COR-L47 (cell line): ENCODE data around the gene MCM8.

Experiments used
- DNase-seq: peaks from one replicate; lab custom pipeline; 2025; lab: John Stamatoyannopoulos, UW

The MCM8 gene

GRCh38 chr20:5947276-5947675, 3.2 kb upstream of the MCM8 start:
- no peak for DNase-seq

DNA sequence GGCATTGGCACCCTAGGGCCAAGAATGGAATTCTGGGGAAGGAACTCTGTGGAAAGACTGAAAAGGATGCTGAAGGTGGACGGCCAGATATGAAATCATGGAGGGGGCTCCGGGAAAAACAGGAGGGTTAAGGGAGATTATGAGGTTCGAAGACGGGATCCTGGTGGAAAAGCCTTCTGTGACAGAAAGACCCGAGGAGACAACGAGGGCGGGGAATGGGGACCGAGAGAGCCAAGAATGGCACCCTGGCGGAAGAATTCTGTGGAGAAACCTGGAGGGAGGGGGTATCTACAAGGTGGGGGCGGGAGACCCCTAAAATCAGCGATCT, 545 bp upstream of the MCM8 start:
- DNase-seq = no peak

DNA sequence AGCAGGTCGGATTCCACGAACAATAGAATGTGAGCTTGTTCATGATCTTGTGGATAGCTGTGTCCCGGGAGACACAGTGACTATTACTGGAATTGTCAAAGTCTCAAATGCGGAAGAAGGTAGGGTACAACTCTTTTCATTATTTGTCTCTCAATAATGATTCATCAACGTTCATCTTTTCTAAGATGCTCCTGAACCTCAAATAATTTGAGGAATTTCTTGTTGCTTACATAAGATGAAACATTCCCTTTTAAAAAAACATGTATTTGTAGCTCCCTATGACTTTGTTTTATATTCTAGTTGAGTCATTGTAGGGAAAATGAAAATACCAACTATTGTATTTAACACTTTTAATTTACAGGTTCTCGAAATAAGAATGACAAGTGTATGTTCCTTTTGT, 17.0 kb downstream of the MCM8 start:
- DNase-seq = no peak

GRCh38 chr20:5968462-5968861, 18.0 kb downstream of the MCM8 start:
- no peak for DNase-seq

DNA sequence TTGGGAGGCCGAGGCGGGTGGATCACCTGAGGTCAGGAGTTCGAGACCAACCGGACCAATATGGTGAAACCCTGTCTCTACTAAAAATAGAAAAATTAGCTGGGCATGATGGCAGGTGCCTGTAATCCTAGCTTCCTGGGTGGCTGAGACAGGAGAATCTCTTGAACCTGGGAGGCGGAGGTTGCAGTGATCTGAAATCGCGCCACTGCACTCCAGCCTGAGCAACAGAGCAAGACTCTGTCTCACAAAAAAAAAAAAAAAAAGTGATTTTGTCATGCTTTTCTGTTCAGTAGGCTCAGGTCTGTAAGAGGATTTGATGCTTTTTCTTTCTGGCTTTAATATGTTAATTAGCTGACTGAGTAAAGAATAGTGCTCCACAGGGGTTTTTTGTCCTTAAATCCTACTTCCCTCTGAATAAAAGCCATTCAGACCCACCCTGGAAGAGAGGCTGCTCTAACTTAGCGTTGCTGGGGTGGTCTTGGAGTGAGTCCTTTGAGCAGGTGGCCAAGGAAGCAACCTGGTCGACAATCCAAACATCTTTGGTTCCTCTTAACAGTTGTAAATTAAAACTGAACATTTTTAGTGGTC, 19.0 kb downstream of the MCM8 start:
- DNase-seq = no peak

- DNase-seq = no peak
These were observed 19.5 kb downstream of the MCM8 start for GRCh38 chr20:5969940-5970339.

- no peak for DNase-seq
These were observed 19.9 kb downstream of the MCM8 start for GRCh38 chr20:5970381-5970780.

GRCh38 chr20:5971203-5971602, 20.8 kb downstream of the MCM8 start:
- no peak for DNase-seq

DNA sequence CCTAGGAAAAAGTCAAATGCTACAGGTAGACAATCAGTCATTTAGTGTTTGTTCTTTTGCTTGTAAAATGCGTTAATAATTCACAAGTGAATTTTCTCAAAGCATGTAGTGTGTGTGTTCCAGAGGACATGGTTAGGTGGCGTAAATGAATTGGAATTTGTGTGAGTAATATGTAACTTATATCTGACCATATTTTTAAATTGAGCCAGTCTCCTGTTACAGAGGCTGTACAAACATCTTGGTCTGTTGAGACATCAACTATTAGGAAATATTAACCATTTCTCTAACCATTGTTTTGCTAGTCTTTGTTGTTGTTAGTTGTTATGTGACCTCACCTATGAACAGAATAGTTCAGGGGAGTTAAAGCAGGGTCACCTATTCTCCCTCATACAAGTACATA, 22.7 kb downstream of the MCM8 start:
- no peak for DNase-seq

DNA sequence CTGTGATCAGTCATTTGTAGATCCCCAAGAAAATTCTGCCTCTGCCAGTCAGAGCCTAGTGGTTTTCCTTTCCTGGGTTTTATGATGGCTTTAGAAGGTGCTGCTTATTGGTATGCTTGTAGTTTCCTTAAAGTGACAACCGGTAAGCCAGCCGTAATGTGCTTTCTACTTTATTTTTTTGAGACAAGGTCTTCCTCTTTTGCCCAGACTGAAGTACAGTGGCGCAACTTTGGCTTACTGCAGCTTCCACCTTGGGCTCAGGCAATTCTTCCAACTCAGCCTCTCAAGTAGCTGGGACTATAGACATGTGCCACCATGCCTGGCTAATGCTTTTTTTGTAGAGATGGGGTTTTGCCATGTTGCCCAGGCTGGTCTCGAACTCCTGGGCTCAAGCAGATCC, 23.5 kb downstream of the MCM8 start:
- no peak for DNase-seq

DNA sequence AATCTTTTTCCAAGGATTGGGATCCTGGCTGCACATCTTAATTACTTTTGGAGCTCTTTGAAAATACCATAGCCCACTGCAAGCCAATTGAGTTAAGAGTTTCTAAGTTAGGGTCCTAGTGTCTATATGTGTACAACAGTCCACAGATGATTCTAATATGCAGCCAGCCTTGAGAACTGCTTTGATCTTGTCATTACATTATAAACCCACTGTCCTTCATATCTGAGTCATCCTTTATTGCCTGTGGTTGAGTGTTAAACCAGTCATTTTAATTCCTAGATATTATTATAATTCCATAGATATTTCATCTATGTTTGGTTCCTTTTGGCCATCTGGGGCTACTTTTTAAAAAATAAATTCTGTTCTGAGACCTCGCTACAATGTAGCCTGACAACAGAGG, 24.1 kb downstream of the MCM8 start:
- no peak for DNase-seq

DNA sequence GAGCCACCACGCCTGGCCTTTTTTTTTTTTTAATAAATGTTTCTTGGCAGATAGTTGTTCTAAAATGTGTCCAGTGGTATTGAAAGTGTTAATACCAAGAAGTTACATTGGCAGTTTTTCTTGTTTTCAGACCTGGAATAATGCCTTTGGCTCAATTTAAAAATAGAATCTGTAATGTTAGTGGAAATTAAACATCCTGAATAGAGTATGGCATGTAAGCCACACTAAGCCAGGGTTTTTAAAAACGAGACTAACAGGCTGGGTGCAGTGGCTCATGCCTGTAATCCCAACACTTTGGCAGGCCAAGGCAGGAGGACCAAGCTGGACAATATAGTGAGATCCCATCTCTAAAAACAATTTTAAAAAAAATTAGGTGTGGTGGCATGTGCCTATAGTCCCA, 25.3 kb downstream of the MCM8 start:
- no peak for DNase-seq

DNA sequence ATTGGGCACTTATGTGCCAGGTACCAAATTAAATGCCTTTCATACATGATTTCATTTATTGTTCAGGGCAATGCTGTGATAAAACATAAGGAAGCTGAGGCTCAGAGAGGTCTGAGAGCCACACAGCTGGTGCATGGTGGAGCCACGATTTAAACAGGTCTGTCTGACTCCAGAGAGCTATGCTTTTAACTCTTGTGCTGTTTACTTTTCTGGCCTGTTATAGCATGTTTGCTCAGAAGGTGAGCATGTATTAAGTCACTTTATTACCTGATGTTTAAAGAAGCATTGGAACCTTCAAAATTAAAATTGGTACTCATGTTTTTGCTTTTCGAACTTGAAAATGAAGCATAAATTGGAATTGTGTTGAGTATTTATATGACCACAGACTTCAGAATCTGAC, 26.8 kb downstream of the MCM8 start:
- no peak for DNase-seq

GRCh38 chr20:5977975-5978374, 27.5 kb downstream of the MCM8 start:
- no peak for DNase-seq

DNA sequence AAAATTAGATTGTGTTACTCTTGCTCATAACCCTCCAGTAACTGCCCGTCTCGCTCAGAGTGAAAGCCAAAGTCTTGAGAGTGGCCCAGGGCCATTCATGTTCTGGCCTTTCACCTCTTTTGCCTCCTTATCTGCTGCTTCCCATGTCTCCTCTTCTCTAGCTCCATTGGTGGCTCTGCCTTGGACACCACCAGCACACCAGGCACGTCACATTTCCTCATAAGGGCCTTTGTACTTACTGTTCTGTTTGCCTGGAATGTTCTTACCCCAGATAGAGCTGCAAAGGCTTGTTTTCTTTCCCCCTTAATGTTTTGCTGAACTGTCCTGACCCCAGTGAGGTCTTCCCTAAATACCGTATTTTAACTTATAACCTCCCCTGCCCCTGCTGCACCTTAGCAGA, 29.3 kb downstream of the MCM8 start:
- DNase-seq = no peak

GRCh38 chr20:5980720-5981538, 30.5 kb downstream of the MCM8 start:
- no peak for DNase-seq

DNA sequence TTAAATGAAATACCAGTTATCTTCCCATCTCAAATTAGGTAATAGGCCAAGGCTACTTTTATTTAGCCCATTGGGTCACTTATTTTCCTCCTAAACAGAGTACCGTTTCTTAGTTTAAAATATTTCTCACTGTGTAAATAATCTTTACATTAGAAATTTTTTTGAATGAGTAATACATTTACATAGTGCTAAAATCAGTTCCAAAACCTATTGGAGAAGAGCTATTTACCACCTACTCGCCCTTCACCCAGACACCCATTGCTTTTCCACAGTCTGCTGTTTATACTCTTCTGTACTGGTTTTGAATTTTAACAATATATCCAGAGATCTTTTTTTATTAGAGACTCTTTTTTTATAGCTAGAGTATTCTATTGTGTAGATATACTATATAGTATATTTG, 36.9 kb downstream of the MCM8 start:
- no peak for DNase-seq

DNA sequence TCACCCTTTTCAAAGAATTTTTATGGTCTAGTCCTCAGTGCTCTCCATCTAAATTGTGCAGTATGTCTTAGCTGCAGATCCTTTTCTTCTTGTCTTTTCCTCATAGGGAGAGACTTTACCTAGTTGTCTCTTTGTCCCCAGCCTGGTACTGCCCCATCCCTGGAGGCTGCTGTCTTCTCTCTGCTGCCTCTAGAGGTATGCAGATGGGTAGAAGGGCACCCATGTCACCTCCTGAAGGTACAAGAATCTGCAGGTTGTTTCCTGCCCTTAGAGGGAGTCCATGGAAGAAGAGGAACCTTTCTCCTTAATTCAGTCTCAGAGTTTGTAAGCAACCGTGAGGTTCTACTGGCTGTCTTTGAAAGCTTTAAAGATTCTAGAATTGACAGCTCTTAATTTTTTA, 39.1 kb downstream of the MCM8 start:
- DNase-seq = no peak

DNA sequence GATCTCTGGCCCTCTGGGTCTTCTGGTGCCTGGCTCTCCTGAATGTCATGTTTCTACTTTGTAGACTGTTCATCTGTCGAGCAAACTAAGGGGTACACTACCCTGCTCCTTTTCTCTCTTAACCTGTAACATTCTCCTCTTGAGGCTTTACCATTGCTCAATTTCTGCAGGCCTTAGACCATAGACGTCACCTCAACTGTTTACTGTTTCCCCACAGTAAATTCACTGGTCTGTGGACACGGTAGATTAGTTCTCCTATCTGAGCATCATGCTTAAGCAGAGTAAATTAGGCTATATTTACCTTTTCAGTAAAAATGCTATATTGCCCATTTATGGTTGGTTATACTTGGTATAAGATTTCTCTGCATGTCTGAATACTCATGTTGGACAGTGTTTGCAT, 40.5 kb downstream of the MCM8 start:
- DNase-seq = no peak

DNA sequence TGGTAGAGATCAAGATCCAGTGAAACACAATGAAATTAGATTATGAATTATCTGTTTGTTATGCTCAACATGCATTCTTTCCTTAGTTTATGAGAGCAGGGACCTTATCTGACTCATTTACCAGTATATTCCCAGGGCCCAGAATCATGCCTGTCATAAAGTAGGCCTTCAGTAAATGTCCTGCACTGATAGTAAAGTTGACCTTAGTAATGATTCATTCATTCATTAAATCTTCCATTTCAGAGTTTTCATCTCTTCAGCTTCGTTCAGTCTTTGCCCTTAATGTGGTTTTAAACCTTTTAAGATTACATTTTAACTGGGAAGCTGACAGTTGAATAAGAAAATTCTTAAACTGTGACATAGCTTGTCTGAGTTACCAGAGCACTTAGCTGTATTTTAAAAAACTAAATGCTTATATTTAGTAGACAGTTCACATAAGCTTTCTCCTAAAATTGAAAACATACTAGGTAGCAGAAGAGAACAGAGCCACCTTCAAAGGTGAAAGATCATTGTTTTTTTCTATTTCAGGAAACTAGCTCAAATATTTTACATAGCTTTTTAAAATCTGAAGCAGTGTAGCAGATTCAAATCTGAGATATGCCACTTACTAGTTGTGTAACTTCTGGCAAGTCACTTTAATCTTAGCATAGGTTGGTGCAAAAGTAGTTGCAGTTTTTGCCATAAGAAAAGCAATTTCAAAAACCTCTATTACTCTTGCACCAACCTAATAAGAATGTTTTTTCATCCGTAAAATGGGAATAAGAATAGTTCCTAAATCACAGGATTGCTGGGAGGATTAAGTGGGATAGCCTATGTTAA, 41.4 kb downstream of the MCM8 start:
- no peak for DNase-seq

DNA sequence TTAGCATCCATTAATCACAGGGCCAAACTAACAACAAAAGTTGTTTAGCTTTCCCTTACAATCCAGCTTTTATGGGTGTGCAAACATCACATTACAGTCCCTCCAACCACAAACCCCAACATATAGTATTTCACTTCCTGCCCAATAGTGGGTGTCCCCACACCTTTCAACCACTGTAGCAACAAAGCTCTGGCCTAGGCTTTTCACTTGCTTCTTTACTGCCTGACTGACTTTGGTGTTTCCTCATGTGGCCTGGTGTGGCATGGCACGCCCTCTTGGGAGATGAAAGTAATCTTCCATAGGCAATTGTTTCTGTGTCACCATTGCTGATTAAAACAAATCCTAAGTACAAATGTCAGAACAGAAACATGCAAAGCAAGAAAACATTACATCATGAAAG, 46.3 kb downstream of the MCM8 start:
- DNase-seq = no peak

GRCh38 chr20:5999783-6000182, 49.3 kb downstream of the MCM8 start:
- DNase-seq = no peak

DNA sequence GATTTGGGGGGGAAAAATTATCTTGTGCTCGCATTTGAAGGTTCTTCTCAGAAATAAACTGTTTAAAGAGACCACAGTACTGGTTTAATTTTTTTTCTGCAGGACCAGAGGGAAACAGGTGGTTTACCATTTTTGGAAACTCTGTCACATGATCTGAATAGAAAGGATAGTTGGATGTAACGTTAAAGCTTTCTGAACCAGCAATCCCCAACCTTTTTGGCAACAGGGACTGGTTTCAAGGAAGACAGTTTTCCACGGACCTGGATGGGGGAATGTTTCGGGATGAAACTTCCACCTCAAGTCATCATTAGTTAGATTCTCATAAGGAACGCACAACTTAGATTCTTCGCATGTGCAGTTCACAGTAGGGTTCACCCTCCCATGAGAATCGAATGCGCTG, 50.4 kb downstream of the MCM8 start:
- DNase-seq = no peak
